Measurements from ENCODE around the gene PPP1R15A.
"Not testable (repeated sequence)": the region's sequence is repeated elsewhere in the genome, so short reads cannot be mapped to it uniquely, and the experiment has no call there.

PPP1R15A gene

DNA sequence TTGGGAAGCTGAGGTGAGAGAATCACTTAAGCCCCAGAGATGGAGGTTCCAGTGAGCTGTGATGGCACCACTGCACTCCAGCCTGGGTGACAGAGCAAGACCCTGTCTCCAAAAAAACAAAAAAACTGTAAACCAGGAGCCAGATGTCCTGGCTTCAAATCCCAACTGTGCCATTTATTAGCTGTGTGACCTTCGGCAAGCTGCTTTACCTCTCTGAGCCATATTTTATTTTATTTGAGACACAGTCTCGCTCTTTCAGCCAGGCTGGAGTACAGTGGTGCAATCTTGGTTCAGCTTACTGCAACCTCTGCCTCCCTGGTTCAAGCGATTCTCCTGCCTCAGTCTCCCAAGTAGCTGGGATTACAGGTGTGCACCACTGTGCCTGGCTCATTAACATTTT, 25.6 kb upstream of the PPP1R15A start:
- not testable (repeated sequence) for H2BK12ac ChIP-seq (ENCODE audit: low read length); H3K4me2 ChIP-seq (ENCODE audit: insufficient read depth, low read length, poor library complexity, severe bottlenecking); H3K18ac ChIP-seq (ENCODE audit: low read length); H3K23ac ChIP-seq (ENCODE audit: low read depth, low read length, poor library complexity); DNase-seq (ENCODE audit: low spot score); H4K8ac ChIP-seq (ENCODE audit: low read depth, low read length); H3K9ac ChIP-seq (ENCODE audit: low read depth, low read length, poor library complexity); H2AFZ ChIP-seq (ENCODE audit: low read length); H2BK5ac ChIP-seq (ENCODE audit: low read length); H2AK5ac ChIP-seq (ENCODE audit: low read depth, low read length); H3K4me3 ChIP-seq (ENCODE audit: low read length in 2 of 2); H3K4ac ChIP-seq (ENCODE audit: low read length); H3K79me1 ChIP-seq (ENCODE audit: low read depth, low read length); H2BK15ac ChIP-seq (ENCODE audit: low read length); H2BK120ac ChIP-seq (ENCODE audit: low read depth, low read length); H4K91ac ChIP-seq (ENCODE audit: low read depth, low read length, poor library complexity); H3K9me3 ChIP-seq (replicated peaks in 1 of 2; ENCODE audit: control insufficient read depth in 2 of 2, insufficient read depth in 1 of 2, low read depth in 1 of 2, low read length in 2 of 2); H3K14ac ChIP-seq (ENCODE audit: low read length); H3K27ac ChIP-seq (replicated peaks; ENCODE audit: low read length); H3K27me3 ChIP-seq (ENCODE audit: control insufficient read depth in 3 of 3, insufficient read depth in 3 of 3, low read depth in 1 of 3, low read length in 3 of 3); H3K4me1 ChIP-seq (ENCODE audit: control insufficient read depth in 2 of 2, insufficient read depth in 1 of 2, low read depth in 1 of 2, low read length in 2 of 2)
- peaks cover 9 to 39% of the 10 kb centered on the region in 2 donors for H3K36me3 ChIP-seq (replicated peaks in 1 of 2; ENCODE audit: control insufficient read depth in 2 of 2, insufficient read depth in 2 of 2, low read length in 2 of 2)
- WGBS, 2 donors (ENCODE audit: extremely low coverage in 2 of 2, insufficient read length in 2 of 2, insufficient replicate concordance in 1 of 2) = no CpG with 5 or more reads among the region's 3 CpGs

DNA sequence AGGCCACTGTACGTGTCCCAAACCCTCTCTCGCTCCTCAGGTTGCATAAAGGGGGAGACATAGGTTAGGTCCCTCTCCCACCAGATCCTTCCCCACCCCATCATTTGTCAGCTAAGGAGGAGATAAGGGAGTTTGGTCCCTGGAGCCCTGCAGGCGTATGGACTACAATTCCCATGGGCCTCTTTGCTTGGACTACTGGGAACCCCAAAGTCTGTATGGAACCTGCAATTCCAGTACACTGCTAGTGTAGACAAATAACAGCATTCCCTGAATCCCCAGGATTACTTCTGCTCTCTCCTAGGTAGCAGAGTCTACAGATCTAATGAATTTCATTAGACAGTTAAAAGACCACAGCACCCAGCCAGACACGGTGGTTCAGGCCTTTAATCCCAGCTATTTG, 19.9 kb upstream of the PPP1R15A start:
- no peak overlapping the region for H4K91ac ChIP-seq (ENCODE audit: low read depth, low read length, poor library complexity)
- no peaks in the 10 kb centered on the region for H3K79me1 ChIP-seq (ENCODE audit: low read depth, low read length)
- H3K9ac ChIP-seq (ENCODE audit: low read depth, low read length, poor library complexity) = no peak overlapping the region
- no peak overlapping the region for H3K27ac ChIP-seq (replicated peaks; ENCODE audit: low read length)
- H2AFZ ChIP-seq (ENCODE audit: low read length) = no peak overlapping the region
- no peak overlapping the region for H2BK15ac ChIP-seq (ENCODE audit: low read length)
- DNase-seq (ENCODE audit: low spot score) = no peak
- no peak overlapping the region for H3K18ac ChIP-seq (ENCODE audit: low read length)
- H3K27me3 ChIP-seq (ENCODE audit: control insufficient read depth in 3 of 3, insufficient read depth in 3 of 3, low read depth in 1 of 3, low read length in 3 of 3) = no peaks in the 10 kb centered on the region
- no peak overlapping the region for H3K4ac ChIP-seq (ENCODE audit: low read length)
- no peak overlapping the region for H2BK120ac ChIP-seq (ENCODE audit: low read depth, low read length)
- WGBS, 2 donors (ENCODE audit: extremely low coverage in 2 of 2, insufficient read length in 2 of 2, insufficient replicate concordance in 1 of 2) = no CpG with 5 or more reads among the region's 4 CpGs
- H3K9me3 ChIP-seq (replicated peaks in 1 of 2; ENCODE audit: control insufficient read depth in 2 of 2, insufficient read depth in 1 of 2, low read depth in 1 of 2, low read length in 2 of 2) = no peaks in the 10 kb centered on the region
- H3K14ac ChIP-seq (ENCODE audit: low read length) = no peak overlapping the region
- H3K36me3 ChIP-seq (replicated peaks in 1 of 2; ENCODE audit: control insufficient read depth in 2 of 2, insufficient read depth in 2 of 2, low read length in 2 of 2) = peaks cover 0 to 39% of the 10 kb centered on the region in 2 donors
- H3K23ac ChIP-seq (ENCODE audit: low read depth, low read length, poor library complexity) = no peak overlapping the region
- no peak overlapping the region for H3K4me2 ChIP-seq (ENCODE audit: insufficient read depth, low read length, poor library complexity, severe bottlenecking)
- H3K4me1 ChIP-seq (ENCODE audit: control insufficient read depth in 2 of 2, insufficient read depth in 1 of 2, low read depth in 1 of 2, low read length in 2 of 2) = peaks cover 0 to 4% of the 10 kb centered on the region in 2 donors
- no peak overlapping the region for H2BK5ac ChIP-seq (ENCODE audit: low read length)
- H2BK12ac ChIP-seq (ENCODE audit: low read length) = no peak overlapping the region
- no peak overlapping the region for H2AK5ac ChIP-seq (ENCODE audit: low read depth, low read length)
- no peak overlapping the region for H3K4me3 ChIP-seq (ENCODE audit: low read length in 2 of 2)
- no peak overlapping the region for H4K8ac ChIP-seq (ENCODE audit: low read depth, low read length)

GRCh38 chr19:48853483-48853882, 18.7 kb upstream of the PPP1R15A start:
- Histone ChIP-seq H3K27me3 (ENCODE audit: control insufficient read depth in 3 of 3, insufficient read depth in 3 of 3, low read depth in 1 of 3, low read length in 3 of 3) (no peaks in the 10 kb centered on the region), H3K79me1 (ENCODE audit: low read depth, low read length) (no peaks in the 10 kb centered on the region), H2BK5ac (ENCODE audit: low read length) (no peak overlapping the region), H2BK15ac (ENCODE audit: low read length) (no peak overlapping the region), H2AFZ (ENCODE audit: low read length) (no peak overlapping the region), H3K4me3 (ENCODE audit: low read length in 2 of 2) (no peak overlapping the region), H2BK120ac (ENCODE audit: low read depth, low read length) (no peak overlapping the region), H3K27ac (replicated peaks; ENCODE audit: low read length) (no peak overlapping the region), H3K9me3 (replicated peaks in 1 of 2; ENCODE audit: control insufficient read depth in 2 of 2, insufficient read depth in 1 of 2, low read depth in 1 of 2, low read length in 2 of 2) (no peaks in the 10 kb centered on the region), H3K4me1 (ENCODE audit: control insufficient read depth in 2 of 2, insufficient read depth in 1 of 2, low read depth in 1 of 2, low read length in 2 of 2) (peaks cover 0 to 8% of the 10 kb centered on the region in 2 donors), H3K18ac (ENCODE audit: low read length) (no peak overlapping the region), H3K4me2 (ENCODE audit: insufficient read depth, low read length, poor library complexity, severe bottlenecking) (no peak overlapping the region), H3K23ac (ENCODE audit: low read depth, low read length, poor library complexity) (no peak overlapping the region), H3K9ac (ENCODE audit: low read depth, low read length, poor library complexity) (no peak overlapping the region), H3K36me3 (replicated peaks in 1 of 2; ENCODE audit: control insufficient read depth in 2 of 2, insufficient read depth in 2 of 2, low read length in 2 of 2) (peaks cover 0 to 39% of the 10 kb centered on the region in 2 donors), H4K8ac (ENCODE audit: low read depth, low read length) (no peak overlapping the region), H3K14ac (ENCODE audit: low read length) (no peak overlapping the region), H2BK12ac (ENCODE audit: low read length) (no peak overlapping the region), H2AK5ac (ENCODE audit: low read depth, low read length) (peak overlapping the region; percentile 89), H3K4ac (ENCODE audit: low read length) (no peak overlapping the region), H4K91ac (ENCODE audit: low read depth, low read length, poor library complexity) (no peak overlapping the region)
- WGBS, 2 donors (ENCODE audit: extremely low coverage in 2 of 2, insufficient read length in 2 of 2, insufficient replicate concordance in 1 of 2) = no CpG with 5 or more reads among the region's 8 CpGs
- DNase-seq (ENCODE audit: low spot score) = no peak

DNA sequence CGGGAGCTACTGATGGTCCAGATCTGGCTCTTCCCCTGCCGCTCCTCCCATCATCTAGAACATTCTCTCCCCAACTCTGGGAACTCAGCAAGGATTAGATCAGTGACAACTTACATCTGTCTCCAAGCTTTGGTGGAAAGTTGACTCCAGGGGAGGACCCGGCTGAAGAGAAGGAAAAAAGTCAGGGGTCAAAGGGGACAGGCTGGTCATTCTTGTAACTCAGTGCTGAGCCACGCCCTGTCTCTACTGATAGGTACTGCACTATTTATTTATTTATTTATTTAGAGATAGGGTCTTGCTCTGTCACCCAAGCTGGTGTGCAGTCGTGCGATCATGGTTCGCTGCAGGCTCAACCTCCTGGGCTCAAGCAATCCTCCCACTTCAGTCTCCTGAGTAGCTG, 18.1 kb upstream of the PPP1R15A start:
- Histone ChIP-seq H2BK12ac (ENCODE audit: low read length) (no peak overlapping the region), H3K9me3 (replicated peaks in 1 of 2; ENCODE audit: control insufficient read depth in 2 of 2, insufficient read depth in 1 of 2, low read depth in 1 of 2, low read length in 2 of 2) (no peaks in the 10 kb centered on the region), H3K27ac (replicated peaks; ENCODE audit: low read length) (no peak overlapping the region), H2AFZ (ENCODE audit: low read length) (no peak overlapping the region), H4K8ac (ENCODE audit: low read depth, low read length) (no peak overlapping the region), H3K4ac (ENCODE audit: low read length) (no peak overlapping the region), H3K23ac (ENCODE audit: low read depth, low read length, poor library complexity) (no peak overlapping the region), H3K14ac (ENCODE audit: low read length) (no peak overlapping the region), H2AK5ac (ENCODE audit: low read depth, low read length) (peak overlapping the region; percentile 89), H3K36me3 (replicated peaks in 1 of 2; ENCODE audit: control insufficient read depth in 2 of 2, insufficient read depth in 2 of 2, low read length in 2 of 2) (peaks cover 0 to 41% of the 10 kb centered on the region in 2 donors), H3K4me2 (ENCODE audit: insufficient read depth, low read length, poor library complexity, severe bottlenecking) (no peak overlapping the region), H3K4me3 (ENCODE audit: low read length in 2 of 2) (no peak overlapping the region), H2BK120ac (ENCODE audit: low read depth, low read length) (no peak overlapping the region), H4K91ac (ENCODE audit: low read depth, low read length, poor library complexity) (no peak overlapping the region), H2BK15ac (ENCODE audit: low read length) (no peak overlapping the region), H3K4me1 (ENCODE audit: control insufficient read depth in 2 of 2, insufficient read depth in 1 of 2, low read depth in 1 of 2, low read length in 2 of 2) (peaks cover 0 to 8% of the 10 kb centered on the region in 2 donors), H3K27me3 (ENCODE audit: control insufficient read depth in 3 of 3, insufficient read depth in 3 of 3, low read depth in 1 of 3, low read length in 3 of 3) (no peaks in the 10 kb centered on the region), H3K9ac (ENCODE audit: low read depth, low read length, poor library complexity) (no peak overlapping the region), H3K79me1 (ENCODE audit: low read depth, low read length) (no peaks in the 10 kb centered on the region), H3K18ac (ENCODE audit: low read length) (no peak overlapping the region), H2BK5ac (ENCODE audit: low read length) (no peak overlapping the region)
- no CpG with 5 or more reads among the region's 7 CpGs for WGBS, 2 donors (ENCODE audit: extremely low coverage in 2 of 2, insufficient read length in 2 of 2, insufficient replicate concordance in 1 of 2)
- DNase-seq (ENCODE audit: low spot score) = no peak

All from neuronal stem cell (in vitro differentiated cells).